Endometrial microvascular endothelial cells (primary cell): Measurements from ENCODE around the gene ZDHHC7. TPM values are rescaled to one million over a fixed set of nuclear protein-coding genes. Genes with fewer than 3 reads are reported as not detected.
"Not testable (repeated sequence)": the region's sequence is repeated elsewhere in the genome, so short reads cannot be mapped to it uniquely, and the experiment has no call there.

Source experiments
- in situ Hi-C: cut with HindIII; loops from 2 replicates; pipeline ENCODE4 v1.10.0; 2017; ENCODE audit warnings: low sequenced_read_pairs, low pct_unique_long_range_greater_than_20kb; ENCODE audit errors: inconsistent ontology term
- total RNA-seq: library from RNA; depleted of rRNA; stranded (reverse); fragments of >200 nt; gene quantifications from one replicate; pipeline ENCODE4 v1.2.3, GENCODE V29; 2015; ENCODE audit errors: inconsistent ontology term

ZDHHC7 gene, protein sequence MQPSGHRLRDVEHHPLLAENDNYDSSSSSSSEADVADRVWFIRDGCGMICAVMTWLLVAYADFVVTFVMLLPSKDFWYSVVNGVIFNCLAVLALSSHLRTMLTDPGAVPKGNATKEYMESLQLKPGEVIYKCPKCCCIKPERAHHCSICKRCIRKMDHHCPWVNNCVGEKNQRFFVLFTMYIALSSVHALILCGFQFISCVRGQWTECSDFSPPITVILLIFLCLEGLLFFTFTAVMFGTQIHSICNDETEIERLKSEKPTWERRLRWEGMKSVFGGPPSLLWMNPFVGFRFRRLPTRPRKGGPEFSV
- 51.4 TPM for total RNA-seq

DNA sequence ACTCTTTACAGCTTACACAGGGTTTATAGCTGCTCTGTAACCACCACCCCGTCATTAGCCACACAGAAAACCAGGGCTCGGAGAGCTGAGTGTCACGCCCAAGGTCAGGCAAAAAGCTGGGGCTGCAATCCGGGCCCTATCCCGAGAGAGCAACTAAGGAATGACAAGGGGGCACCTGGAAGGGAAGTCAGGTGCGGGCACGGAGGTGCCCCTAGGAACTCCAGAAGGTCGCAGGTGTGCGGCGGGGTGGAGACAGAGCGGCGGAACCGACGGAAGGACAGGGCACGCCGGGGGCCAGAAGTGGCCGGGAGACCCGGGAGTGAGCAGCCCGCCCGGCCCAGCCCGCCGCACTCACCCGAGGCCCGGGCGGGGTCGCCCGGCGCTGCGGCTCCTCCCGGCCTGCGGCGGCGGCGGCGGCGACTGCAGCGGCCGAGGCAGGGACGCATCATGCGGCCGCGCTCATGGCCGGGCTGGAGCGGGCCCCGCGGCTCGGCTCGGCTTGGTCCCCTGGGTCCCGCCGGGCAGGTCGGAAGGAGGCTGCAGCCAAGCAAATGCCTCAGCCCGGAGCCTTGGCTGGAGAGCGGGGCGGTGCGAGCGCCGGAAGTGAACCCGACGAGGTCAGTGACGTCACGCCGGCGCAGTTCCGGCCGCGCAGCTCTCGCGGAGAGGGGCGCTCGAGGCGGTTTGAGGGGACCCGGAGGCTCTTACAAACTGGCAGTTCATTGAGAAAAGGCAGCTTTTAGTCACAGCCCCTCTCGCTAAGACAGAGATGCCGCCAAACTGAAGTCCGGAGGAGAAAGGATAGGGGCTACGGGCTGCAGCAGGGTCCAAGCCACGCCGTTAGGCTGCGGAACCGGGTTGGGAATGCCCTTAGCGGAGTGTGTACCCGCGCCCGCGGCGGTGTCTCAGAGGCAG, at the start of gene ZDHHC7:
Gene ZDHHC7 (minus strand): TSS at position 605 of the 915 bp plus-strand sequence. CDS start 20,917 bp downstream, outside the sequence.
- in situ Hi-C loops, result no loop called here

DNA sequence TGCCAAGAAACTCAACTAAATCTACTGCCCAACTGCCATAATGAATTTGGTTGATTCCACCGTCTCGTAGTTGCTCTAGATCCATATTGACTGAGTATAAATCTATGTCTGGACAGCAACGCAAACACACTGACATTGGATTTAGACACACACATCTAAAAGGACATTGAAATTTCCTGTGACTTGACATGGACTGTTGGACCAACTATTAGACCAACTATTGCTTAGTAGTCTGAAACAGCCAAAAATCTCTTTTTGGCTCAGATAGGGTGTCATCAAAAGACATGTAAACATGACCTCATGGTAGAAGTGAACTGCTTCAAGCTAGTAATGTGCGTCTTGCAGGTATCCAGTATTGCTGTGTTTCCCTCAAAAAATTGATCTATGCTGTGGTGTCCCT, 47.6 kb upstream of the ZDHHC7 start:
- in situ Hi-C loops, result no loop called here

DNA sequence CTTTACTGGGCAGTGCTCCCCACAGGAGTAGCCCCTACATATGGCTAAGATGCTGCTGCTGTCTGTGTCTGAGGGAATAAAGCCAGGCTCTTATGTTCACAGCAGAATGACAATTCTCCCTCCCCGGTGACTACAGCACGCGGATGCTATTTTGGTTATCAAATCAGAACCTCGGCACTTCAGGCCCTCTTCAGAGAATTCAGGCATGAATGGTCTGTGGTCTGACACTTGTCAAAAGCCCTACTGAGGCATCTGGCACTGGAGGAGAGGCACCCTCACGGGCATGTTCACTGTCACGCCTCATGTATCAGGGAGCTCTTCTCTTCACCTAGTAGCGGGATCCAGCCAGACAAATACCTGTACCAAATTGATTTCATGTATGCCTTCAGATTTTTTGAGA, 46.6 kb upstream of the ZDHHC7 start:
- in situ Hi-C loops, result no loop called here

- in situ Hi-C loops, result no loop called here
These were observed 46.0 kb upstream of the ZDHHC7 start for GRCh38 chr16:85057212-85057889.

DNA sequence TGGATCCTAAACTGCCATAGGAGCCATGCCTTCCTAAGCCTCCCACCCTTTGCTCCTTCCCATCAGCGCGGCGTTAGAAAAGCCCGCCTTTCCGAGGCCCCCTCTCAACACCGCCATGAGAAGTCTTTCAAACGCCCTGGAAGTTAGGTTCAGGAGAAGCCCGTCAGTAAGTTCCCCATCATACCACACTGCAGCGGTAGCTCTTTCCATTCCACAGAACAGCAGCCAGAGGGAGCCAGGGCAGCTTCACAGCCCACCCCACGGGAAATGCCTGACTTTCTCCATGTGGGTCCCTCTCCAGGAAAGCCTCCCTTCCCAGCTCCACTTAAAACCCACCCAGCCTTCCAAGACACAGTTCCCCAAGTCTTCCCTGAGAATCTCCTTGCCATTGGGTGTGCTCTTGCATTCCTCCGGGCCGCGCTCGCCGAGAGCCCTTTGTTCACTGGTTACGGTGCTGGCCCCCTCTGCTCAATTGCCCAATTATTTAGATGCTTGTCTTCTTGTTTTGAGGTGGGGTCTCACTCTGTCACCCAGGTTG, 44.9 kb upstream of the ZDHHC7 start:
- in situ Hi-C loops, result no loop called here

DNA sequence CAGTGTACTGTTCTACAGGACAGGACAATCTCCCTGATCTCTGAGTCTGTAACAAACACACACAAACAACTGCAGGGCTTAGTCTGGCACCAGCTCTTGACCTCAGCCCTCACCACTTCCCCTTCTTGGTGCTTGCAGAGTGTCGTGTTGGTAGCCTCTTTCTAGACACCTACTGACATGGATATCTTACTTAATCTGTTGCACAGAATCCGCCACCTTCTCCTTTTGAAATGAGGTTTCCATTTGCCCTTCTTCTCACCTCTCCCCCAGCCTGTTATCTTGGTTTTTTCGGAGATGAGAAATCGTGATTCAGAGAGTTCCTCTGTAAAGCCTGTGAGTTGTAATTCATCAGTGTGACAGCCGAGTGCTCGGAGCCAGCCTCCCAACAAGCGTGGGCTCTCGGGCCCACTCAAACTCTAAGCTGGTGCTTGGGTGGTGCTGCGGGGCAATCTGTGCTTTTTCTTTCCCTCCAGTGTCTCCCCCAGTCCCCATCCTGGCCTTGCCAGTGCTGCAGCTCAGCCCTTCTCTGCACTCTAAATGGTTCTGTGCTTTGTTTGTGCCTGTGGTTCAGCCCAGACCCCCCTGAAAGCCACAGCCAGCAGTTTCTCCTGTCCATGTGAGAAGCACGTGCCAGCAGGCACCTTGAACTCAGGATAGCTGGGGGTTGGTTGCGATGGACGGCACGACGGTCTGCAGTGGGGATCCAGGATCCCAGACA, 44.3 kb upstream of the ZDHHC7 start:
- in situ Hi-C loops, result no loop called here

GRCh38 chr16:85054948-85055492, 43.7 kb upstream of the ZDHHC7 start:
- in situ Hi-C loops, result no loop called here

GRCh38 chr16:85054321-85054720, 43.0 kb upstream of the ZDHHC7 start:
- in situ Hi-C loops, result not testable (repeated sequence)

DNA sequence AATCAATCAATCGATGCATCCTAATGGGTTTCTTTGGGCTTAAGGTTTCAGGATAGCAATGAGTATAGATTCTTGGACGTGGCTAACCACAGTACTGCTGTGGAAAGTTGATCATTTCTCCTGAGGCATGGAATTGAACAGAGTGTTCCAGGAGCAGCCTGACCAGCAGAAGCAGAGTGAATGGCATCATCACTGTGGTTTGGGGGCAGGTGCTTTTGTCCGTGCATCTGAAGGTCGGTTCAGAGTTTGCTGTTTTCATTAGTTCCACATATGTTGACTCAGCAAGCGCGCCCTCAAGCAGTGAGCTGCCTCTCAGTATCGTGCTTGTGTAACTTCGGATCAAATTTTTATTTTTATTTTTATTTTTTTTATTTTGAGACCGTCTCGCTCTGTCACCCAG, 41.2 kb upstream of the ZDHHC7 start:
- in situ Hi-C loops, result no loop called here

- in situ Hi-C loops, result no loop called here
These were observed 40.3 kb upstream of the ZDHHC7 start for GRCh38 chr16:85051683-85052082.

GRCh38 chr16:85051067-85051581, 39.8 kb upstream of the ZDHHC7 start:
- in situ Hi-C loops, result no loop called here

DNA sequence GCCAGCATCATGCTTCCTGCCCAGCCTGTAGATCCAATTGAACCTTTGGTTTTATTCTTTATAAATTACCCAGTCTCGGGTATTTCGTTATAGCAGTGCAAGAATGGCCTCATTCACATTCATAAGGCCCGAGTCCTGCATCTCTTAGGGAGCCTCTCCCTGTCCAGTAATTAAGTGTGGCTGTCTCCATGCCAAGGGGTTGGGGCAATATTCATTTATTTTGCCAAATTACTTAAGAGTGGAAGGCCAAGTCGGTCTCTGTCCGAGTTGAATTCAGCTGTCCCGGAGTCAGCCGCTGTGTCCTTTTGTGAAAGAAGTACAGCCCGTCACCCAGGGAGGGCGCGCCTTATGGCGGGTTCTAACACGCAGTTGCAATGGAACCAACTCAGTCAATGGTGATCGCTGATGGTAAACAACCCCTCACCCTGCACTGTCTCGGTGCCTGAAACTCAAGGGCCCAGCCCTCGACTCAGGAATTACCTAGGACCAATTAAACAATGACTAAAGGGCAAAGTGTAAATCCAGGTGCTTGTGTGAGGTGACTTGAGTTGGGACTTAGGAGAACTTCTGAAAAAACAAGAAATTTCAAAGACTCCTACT, 38.5 kb upstream of the ZDHHC7 start:
- in situ Hi-C loops, result no loop called here

DNA sequence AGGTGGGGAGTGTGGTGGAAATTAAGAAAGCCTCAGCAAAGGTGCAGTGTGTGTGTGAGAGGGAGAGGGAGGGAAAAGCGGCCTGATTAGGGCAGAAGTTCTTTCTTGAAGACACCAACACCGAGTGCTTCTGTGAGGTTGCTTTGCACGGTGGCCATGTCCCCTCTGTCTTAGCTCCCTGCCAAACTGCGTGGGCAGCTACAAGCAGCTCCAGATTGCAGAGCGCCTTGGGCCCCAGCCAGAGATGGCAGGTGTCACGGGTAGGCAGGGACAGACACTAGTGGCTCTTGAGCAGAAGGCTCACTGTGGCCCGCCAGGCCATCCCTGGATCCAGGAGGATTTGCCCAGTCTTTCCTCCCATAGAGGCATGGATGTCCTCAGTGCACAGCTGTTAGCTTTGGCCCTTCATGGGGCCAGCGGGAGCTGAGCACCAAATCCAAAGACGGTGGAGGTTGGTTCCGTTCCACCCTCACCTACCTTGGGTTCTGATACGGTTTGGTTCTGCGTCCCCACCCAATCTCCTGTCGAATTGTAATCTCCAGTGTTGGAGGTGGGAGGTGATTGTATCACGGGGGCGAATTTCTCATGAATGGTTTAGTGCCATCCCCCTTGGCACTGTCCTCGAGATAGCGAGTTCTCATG, 37.7 kb upstream of the ZDHHC7 start:
- in situ Hi-C loops, result no loop called here

DNA sequence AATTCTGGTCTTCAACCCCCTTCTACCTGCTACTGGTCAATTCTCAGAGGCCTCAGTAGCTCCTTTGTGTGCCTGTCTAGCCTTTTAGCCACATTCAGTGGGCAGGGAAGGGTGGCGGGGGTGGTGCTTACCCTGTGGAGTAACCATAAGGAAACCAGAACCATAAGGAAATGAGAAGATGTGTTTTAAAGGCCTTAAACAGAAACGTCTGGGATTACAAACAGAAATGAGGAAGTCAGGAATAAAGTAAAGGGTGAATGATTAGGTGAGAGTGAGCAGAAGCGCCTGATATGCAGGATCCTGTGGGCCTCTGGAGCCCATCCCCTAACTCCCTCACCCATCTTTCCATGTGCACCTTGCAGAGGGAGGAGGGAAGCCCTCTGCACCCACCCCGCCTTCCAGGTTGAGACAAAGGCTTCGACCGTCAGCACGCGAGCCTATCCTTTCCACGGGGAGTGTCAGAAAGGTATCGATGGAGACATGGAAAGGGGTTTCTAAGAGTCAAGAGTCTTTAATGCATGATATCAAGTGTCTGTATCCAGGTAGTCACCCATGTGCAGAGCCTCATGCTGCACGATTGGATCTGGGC, 36.6 kb upstream of the ZDHHC7 start:
- in situ Hi-C loops, result no loop called here

- in situ Hi-C loops, result no loop called here
These were observed 35.9 kb upstream of the ZDHHC7 start for GRCh38 chr16:85046931-85047866.

DNA sequence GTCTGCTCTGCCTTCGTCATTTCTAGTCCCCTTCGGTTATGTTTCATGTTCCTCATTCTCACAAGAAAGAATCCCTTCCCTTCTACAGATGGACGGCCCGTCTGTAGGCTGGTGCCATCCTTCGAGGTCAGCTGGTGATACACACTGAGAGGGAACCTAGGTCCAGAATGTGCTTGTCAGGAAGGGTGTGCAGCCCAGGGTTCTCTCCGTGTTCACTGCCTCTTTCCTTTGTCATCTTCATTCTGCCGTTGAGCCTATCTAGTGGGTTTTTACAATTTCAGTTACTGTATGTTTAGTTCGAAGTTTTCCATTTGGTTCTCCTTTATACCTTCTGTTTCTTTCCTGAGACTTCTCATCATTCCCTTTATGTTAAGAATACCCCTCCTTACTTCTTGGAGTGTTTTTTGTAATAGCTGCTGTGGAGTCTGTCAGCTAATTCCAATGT, 35.2 kb upstream of the ZDHHC7 start:
- in situ Hi-C loops, result no loop called here
